Liver (tissue), 9 donors: ENCODE data around the gene RASA3. TPM values are rescaled to one million over a fixed set of nuclear protein-coding genes. Genes with fewer than 3 reads are reported as not detected.

Experiments used
- DNase-seq: peaks from one replicate; pipeline ENCODE4 v3.0.0-alpha.2; 2017; ENCODE audit warnings: low spot score
- H3K27ac ChIP-seq, 2 donors: one replicate each; pipeline ENCODE4 v1.7.0; 2013; ENCODE audit warnings: inconsistent platforms in 2 of 2, low read length in 2 of 2, control low read depth in 1 of 2, low read depth in 1 of 2, mild to moderate bottlenecking in 1 of 2
- H3K27me3 ChIP-seq, 4 donors: one replicate each; pipeline versions ENCODE4 v1.6.1 to v1.7.0; 2013; ENCODE audit warnings: low read length in 3 of 4, inconsistent platforms in 1 of 4, mild to moderate bottlenecking in 1 of 4, moderate library complexity in 1 of 4; ENCODE audit not compliant: control insufficient read depth in 4 of 4, insufficient read depth in 4 of 4
- H3K36me3 ChIP-seq, 4 donors: one replicate each; pipeline versions ENCODE4 v1.6.1 to v1.7.0; 2013; ENCODE audit warnings: low read length in 3 of 4, mild to moderate bottlenecking in 3 of 4, low read depth in 1 of 4, moderate library complexity in 1 of 4; ENCODE audit not compliant: control insufficient read depth in 4 of 4, insufficient read depth in 3 of 4
- H3K4me1 ChIP-seq, 4 donors: one replicate each; pipeline versions ENCODE4 v1.6.1 to v1.7.0; 2013; ENCODE audit warnings: low read length in 3 of 4, mild to moderate bottlenecking in 3 of 4, moderate library complexity in 1 of 4; ENCODE audit not compliant: control insufficient read depth in 4 of 4, insufficient read depth in 4 of 4
- H3K4me3 ChIP-seq, 3 donors: one replicate each; pipeline versions ENCODE4 v1.6.1 to v1.7.0; 2013; ENCODE audit warnings: low read length in 3 of 3, control low read depth in 1 of 3, low read depth in 1 of 3, mild to moderate bottlenecking in 1 of 3
- H3K9ac ChIP-seq, 2 donors: one replicate each; pipeline ENCODE4 v1.7.0; 2013; ENCODE audit warnings: low read length in 2 of 2, mild to moderate bottlenecking in 2 of 2, moderate library complexity in 2 of 2, control low read depth in 1 of 2, low read depth in 1 of 2
- H3K9me3 ChIP-seq, 4 donors: one replicate each; pipeline versions ENCODE4 v1.6.1 to v1.7.0; 2013; ENCODE audit warnings: low read length in 3 of 4; ENCODE audit not compliant: control insufficient read depth in 4 of 4
- EGR1 ChIP-seq, 2 donors: IDR thresholded peaks; 2 replicates each; pipeline ENCODE4 v1.6.1; 2016 to 2018; ENCODE audit warnings: antibody characterized with exemption in 2 of 2, low read depth in 2 of 2
- FOXA1 ChIP-seq: IDR thresholded peaks from 2 replicates; pipeline ENCODE4 v1.6.1; 2016; ENCODE audit warnings: antibody characterized with exemption
- FOXA2 ChIP-seq: IDR thresholded peaks from 2 replicates; pipeline ENCODE4 v1.6.1; 2016; ENCODE audit warnings: antibody characterized with exemption
- GABPA ChIP-seq, 2 donors: IDR thresholded peaks in 1 of 2; conservative IDR thresholded peaks in 1 of 2; 2 replicates each; pipeline ENCODE4 v1.6.1; 2016; ENCODE audit warnings: antibody characterized with exemption in 2 of 2, mild to moderate bottlenecking in 1 of 2, moderate library complexity in 1 of 2
- HNF4A ChIP-seq, 2 donors: conservative IDR thresholded peaks; 2 replicates each; pipeline ENCODE4 v1.6.1; 2016; ENCODE audit warnings: antibody characterized with exemption in 2 of 2, mild to moderate bottlenecking in 2 of 2
- HNF4G ChIP-seq: IDR thresholded peaks from 2 replicates; pipeline ENCODE4 v1.6.1; 2016; ENCODE audit warnings: antibody characterized with exemption
- JUND ChIP-seq, 2 donors: IDR thresholded peaks; 2 replicates each; pipeline ENCODE4 v1.6.1; 2016; ENCODE audit warnings: antibody characterized with exemption in 2 of 2
- NR2F2 ChIP-seq: IDR thresholded peaks from 2 replicates; pipeline ENCODE4 v1.6.1; 2016; ENCODE audit warnings: antibody characterized with exemption
- RAD21 ChIP-seq, 2 donors: IDR thresholded peaks; 2 replicates each; pipeline ENCODE4 v1.6.1; 2016; ENCODE audit warnings: antibody characterized with exemption in 2 of 2, mild to moderate bottlenecking in 2 of 2
- RXRA ChIP-seq, 2 donors: IDR thresholded peaks; 2 replicates each; pipeline ENCODE4 v1.6.1; 2017 to 2018; ENCODE audit warnings: antibody characterized with exemption in 2 of 2, mild to moderate bottlenecking in 1 of 2
- SP1 ChIP-seq: IDR thresholded peaks from 2 replicates; pipeline ENCODE4 v1.6.1; 2018; ENCODE audit warnings: antibody characterized with exemption, mild to moderate bottlenecking
- YY1 ChIP-seq: IDR thresholded peaks from 2 replicates; pipeline ENCODE4 v1.6.1; 2016; ENCODE audit warnings: antibody characterized with exemption, mild to moderate bottlenecking
- WGBS: extraction: QIAGEN DNeasy Blood & Tissue Kit; methylation state at CpG from one replicate; pipeline ENCODE4 v1.1.7; 2013; 5-methylcytosine and 5-hydroxymethylcytosine counted together
- polyA plus RNA-seq, 2 donors: library from polyadenylated mRNA; stranded (reverse) in 1 of 2; unstranded in 1 of 2; fragments of 200-250 nt in 1 of 2; fragments of >200 nt in 1 of 2; fragmentation: Nextera tagmentation in 1 of 2; extraction: Ambion mirVana in 1 of 2; gene quantifications; one replicate each; pipeline versions ENCODE4 v1.2.1 to v1.2.3, GENCODE V29; 2013 to 2015
- total RNA-seq, 2 donors: library from RNA; depleted of rRNA; stranded (reverse); fragments of >200 nt; gene quantifications; one replicate each; pipeline ENCODE4 v1.2.3, GENCODE V29; 2014
- TF ChIP-seq, protein P1 (sequence below): IDR thresholded peaks from 2 replicates; pipeline ENCODE4 v1.6.1; 2016; ENCODE audit warnings: antibody characterized with exemption, mild to moderate bottlenecking
- TF ChIP-seq, protein P2 (sequence below): IDR thresholded peaks from 2 replicates; pipeline ENCODE4 v1.6.1; 2016; ENCODE audit warnings: antibody characterized with exemption
- TF ChIP-seq, protein P3 (sequence below): fragments of 150-350 bp; IDR thresholded peaks from 2 replicates; pipeline ENCODE4 v1.5.1; 2017; ENCODE audit warnings: improper control_type of control experiment, low read depth, low read length; ENCODE audit not compliant: missing input control
- TF ChIP-seq, protein P4 (sequence below): IDR thresholded peaks from 2 replicates; pipeline ENCODE4 v1.6.1; 2016; ENCODE audit warnings: antibody characterized with exemption
- TF ChIP-seq, protein P5 (sequence below): IDR thresholded peaks from 2 replicates; pipeline ENCODE4 v1.6.1; 2016; ENCODE audit warnings: antibody characterized with exemption
- donor health status: healthy.
- donor health status: healthy.
- donor health status: healthy.
- donor health status: healthy.
- donor health status: healthy.

The RASA3 gene
- total and polyA plus RNA-seq, 4 donors: 0.64 to 5.9 (median 3.8) TPM

DNA sequence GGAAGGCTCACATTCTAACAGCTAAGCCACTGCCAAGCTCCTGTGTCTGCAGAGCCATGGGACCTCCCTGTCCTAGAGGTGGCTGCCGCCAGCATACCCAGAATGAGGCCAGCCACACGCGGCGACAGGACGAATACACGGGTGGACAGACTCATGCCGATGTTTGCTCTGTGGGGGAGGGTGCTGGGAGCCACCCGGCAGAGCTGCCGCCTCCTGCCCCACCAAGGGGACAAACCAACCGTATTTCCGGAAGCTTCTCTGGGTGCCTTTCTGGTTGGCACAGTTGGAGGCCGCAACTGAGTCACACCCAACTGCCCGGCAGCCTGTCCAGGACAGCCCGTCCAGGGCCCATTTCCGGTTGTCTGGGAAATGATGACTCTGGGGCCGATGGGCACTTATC lies 178.9 kb downstream of the RASA3 start:
- Histone ChIP-seq H3K4me1 (peaks cover 1 to 10% (median 5%) of the 10 kb centered on the region in 4 donors), H3K27ac (no peak overlapping the region), H3K9me3 (no peaks in the 10 kb centered on the region), H3K9ac (no peak overlapping the region), H3K4me3 (no peak overlapping the region), H3K27me3 (no peaks in the 10 kb centered on the region), H3K36me3 (no peaks in the 10 kb centered on the region)
- WGBS: 84% methylated on average over 16 of the region's 16 CpGs
- DNase-seq: no peak
- TF ChIP-seq, protein P1, sequence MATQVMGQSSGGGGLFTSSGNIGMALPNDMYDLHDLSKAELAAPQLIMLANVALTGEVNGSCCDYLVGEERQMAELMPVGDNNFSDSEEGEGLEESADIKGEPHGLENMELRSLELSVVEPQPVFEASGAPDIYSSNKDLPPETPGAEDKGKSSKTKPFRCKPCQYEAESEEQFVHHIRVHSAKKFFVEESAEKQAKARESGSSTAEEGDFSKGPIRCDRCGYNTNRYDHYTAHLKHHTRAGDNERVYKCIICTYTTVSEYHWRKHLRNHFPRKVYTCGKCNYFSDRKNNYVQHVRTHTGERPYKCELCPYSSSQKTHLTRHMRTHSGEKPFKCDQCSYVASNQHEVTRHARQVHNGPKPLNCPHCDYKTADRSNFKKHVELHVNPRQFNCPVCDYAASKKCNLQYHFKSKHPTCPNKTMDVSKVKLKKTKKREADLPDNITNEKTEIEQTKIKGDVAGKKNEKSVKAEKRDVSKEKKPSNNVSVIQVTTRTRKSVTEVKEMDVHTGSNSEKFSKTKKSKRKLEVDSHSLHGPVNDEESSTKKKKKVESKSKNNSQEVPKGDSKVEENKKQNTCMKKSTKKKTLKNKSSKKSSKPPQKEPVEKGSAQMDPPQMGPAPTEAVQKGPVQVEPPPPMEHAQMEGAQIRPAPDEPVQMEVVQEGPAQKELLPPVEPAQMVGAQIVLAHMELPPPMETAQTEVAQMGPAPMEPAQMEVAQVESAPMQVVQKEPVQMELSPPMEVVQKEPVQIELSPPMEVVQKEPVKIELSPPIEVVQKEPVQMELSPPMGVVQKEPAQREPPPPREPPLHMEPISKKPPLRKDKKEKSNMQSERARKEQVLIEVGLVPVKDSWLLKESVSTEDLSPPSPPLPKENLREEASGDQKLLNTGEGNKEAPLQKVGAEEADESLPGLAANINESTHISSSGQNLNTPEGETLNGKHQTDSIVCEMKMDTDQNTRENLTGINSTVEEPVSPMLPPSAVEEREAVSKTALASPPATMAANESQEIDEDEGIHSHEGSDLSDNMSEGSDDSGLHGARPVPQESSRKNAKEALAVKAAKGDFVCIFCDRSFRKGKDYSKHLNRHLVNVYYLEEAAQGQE: no peak
- TF ChIP-seq, protein P2, sequence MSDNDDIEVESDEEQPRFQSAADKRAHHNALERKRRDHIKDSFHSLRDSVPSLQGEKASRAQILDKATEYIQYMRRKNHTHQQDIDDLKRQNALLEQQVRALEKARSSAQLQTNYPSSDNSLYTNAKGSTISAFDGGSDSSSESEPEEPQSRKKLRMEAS: no peak
- TF ChIP-seq FOXA2: no peak
- no peak for TF ChIP-seq JUND (IDR thresholded peaks at IDR 0.05)
- no peak for TF ChIP-seq HNF4G
- TF ChIP-seq FOXA1: no peak
- TF ChIP-seq, protein P3, sequence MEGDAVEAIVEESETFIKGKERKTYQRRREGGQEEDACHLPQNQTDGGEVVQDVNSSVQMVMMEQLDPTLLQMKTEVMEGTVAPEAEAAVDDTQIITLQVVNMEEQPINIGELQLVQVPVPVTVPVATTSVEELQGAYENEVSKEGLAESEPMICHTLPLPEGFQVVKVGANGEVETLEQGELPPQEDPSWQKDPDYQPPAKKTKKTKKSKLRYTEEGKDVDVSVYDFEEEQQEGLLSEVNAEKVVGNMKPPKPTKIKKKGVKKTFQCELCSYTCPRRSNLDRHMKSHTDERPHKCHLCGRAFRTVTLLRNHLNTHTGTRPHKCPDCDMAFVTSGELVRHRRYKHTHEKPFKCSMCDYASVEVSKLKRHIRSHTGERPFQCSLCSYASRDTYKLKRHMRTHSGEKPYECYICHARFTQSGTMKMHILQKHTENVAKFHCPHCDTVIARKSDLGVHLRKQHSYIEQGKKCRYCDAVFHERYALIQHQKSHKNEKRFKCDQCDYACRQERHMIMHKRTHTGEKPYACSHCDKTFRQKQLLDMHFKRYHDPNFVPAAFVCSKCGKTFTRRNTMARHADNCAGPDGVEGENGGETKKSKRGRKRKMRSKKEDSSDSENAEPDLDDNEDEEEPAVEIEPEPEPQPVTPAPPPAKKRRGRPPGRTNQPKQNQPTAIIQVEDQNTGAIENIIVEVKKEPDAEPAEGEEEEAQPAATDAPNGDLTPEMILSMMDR: no peak

DNA sequence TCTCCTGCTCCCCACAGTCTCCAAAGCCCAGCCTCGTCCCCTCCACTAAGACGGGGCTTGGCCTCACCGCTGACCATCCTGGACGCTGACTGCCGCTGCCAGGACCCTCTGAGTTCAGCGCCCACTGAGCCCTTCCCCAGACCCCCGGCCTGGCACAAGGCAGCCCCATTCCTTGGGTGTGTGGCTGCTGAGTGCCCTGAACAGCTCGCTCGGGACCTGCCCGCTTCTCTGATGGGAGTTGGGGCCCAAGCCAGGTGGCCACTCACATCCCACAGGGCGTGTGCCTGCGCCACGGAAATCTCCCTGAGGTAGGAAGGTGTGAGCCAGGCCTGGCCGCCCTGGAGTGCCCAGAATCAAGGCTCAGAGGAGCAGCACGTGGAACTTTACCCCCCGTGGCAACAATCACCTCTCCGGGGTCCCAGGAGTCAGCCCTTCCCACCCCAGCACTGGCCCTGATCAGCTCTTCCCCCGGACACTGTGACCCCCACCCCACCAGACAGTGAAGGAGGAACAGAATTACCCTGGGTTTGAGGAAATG lies 179.4 kb downstream of the RASA3 start:
- Histone ChIP-seq H3K27me3 (no peaks in the 10 kb centered on the region), H3K4me3 (no peak overlapping the region), H3K9ac (no peak overlapping the region), H3K4me1 (peaks cover 1 to 10% (median 5%) of the 10 kb centered on the region in 4 donors), H3K9me3 (no peaks in the 10 kb centered on the region), H3K27ac (no peak overlapping the region), H3K36me3 (no peaks in the 10 kb centered on the region)
- DNase-seq: no peak
- 86% methylated on average over 18 of the region's 18 CpGs for WGBS
- TF ChIP-seq, protein P4, sequence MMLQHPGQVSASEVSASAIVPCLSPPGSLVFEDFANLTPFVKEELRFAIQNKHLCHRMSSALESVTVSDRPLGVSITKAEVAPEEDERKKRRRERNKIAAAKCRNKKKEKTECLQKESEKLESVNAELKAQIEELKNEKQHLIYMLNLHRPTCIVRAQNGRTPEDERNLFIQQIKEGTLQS: no peak
- TF ChIP-seq NR2F2 (no peak), RXRA (IDR thresholded peaks at IDR 0.05) (no peak), FOXA1 (no peak), SP1 (no peak), HNF4A (conservative IDR thresholded peaks at IDR 0.05) (no peak), FOXA2 (no peak), YY1 (no peak), GABPA (IDR thresholded peaks at IDR 0.05 in 1 of 2, conservative IDR thresholded peaks at IDR 0.05 in 1 of 2) (no peak), EGR1 (IDR thresholded peaks at IDR 0.05; ENCODE audit: low read depth in 2 of 2) (no peak), RAD21 (IDR thresholded peaks at IDR 0.05) (no peak), JUND (IDR thresholded peaks at IDR 0.05) (no peak)
- TF ChIP-seq, protein P3: no peak
- TF ChIP-seq, protein P5, sequence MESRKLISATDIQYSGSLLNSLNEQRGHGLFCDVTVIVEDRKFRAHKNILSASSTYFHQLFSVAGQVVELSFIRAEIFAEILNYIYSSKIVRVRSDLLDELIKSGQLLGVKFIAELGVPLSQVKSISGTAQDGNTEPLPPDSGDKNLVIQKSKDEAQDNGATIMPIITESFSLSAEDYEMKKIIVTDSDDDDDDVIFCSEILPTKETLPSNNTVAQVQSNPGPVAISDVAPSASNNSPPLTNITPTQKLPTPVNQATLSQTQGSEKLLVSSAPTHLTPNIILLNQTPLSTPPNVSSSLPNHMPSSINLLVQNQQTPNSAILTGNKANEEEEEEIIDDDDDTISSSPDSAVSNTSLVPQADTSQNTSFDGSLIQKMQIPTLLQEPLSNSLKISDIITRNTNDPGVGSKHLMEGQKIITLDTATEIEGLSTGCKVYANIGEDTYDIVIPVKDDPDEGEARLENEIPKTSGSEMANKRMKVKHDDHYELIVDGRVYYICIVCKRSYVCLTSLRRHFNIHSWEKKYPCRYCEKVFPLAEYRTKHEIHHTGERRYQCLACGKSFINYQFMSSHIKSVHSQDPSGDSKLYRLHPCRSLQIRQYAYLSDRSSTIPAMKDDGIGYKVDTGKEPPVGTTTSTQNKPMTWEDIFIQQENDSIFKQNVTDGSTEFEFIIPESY: no peak
- TF ChIP-seq, protein P1: no peak
